Measurements from ENCODE around the gene MCL1. TPM values are rescaled to one million over a fixed set of nuclear protein-coding genes. Genes with fewer than 3 reads are reported as not detected.

MCL1 gene
- total RNA-seq, 1 donor from 2014 or later: 193 TPM

DNA sequence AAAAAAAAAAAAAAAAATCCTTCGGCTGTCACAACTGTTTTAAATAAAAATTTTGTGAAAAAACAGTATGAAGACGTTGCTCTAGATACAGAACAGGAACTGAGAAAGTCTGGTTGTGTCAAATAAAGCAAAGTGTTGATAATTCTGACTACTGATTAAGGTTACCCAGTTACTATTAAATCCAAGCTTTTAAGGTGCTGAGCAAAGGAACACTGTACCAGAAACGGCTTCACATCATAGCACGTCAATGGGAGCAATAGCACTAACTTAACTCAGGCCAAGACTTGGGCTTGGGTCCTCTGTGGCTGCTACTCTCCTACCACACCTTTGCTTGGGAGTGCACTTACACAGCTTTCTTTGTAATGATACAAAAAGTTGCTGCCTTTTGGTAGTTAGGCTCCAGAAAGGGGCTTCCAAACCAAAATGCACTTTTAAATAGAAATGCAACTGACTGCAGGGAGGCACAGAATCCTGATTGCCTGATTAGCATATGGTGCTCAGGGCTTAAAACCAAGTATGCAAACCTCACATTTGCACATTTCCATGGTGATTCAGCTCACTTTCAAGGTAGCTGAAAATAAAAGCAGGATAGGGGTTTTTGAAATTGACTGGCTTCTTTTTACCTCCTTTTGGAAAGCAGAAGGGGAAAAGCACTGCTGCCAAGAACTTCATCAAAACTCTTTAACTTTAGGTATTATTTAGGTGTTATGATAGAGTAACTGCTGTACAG lies 6.3 kb downstream of the MCL1 start:
- H3K36me3 Mint-ChIP-seq (ENCODE audit: low read depth, unreplicated experiment): peaks cover 48% of the 10 kb centered on the region
- H3K4me1 Mint-ChIP-seq (ENCODE audit: unreplicated experiment): peaks cover 57% of the 10 kb centered on the region

DNA sequence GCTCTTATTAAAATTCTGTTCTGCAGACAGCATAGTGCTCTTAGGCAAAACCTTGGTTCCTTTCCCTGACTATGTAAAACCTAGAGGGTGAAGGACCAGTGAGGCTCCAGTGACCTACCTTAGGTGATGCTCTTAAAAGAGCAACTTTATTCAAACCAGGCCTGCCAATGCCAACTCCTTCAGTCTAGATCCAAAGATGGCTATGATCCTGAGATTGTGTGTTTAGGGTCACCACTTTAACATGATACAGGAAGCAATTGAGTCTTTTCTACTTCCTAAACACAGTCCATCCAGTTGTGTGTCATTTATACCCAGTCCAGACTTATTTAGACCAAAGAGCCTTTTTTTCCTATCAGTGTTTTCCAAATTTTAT lies 10.8 kb downstream of the MCL1 start:
- H3K4me1 Mint-ChIP-seq (ENCODE audit: unreplicated experiment): peaks cover 49% of the 10 kb centered on the region
- peaks cover 15% of the 10 kb centered on the region for H3K36me3 Mint-ChIP-seq (ENCODE audit: low read depth, unreplicated experiment)
- no peak for DNase-seq (ENCODE audit: low spot score)
- TF ChIP-seq, protein P1, sequence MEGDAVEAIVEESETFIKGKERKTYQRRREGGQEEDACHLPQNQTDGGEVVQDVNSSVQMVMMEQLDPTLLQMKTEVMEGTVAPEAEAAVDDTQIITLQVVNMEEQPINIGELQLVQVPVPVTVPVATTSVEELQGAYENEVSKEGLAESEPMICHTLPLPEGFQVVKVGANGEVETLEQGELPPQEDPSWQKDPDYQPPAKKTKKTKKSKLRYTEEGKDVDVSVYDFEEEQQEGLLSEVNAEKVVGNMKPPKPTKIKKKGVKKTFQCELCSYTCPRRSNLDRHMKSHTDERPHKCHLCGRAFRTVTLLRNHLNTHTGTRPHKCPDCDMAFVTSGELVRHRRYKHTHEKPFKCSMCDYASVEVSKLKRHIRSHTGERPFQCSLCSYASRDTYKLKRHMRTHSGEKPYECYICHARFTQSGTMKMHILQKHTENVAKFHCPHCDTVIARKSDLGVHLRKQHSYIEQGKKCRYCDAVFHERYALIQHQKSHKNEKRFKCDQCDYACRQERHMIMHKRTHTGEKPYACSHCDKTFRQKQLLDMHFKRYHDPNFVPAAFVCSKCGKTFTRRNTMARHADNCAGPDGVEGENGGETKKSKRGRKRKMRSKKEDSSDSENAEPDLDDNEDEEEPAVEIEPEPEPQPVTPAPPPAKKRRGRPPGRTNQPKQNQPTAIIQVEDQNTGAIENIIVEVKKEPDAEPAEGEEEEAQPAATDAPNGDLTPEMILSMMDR (IDR thresholded peaks at IDR 0.05; ENCODE audit: unreplicated experiment): no peak
- peak overlapping the region; percentile 98 for H3K27ac Mint-ChIP-seq (ENCODE audit: unreplicated experiment)
- peaks cover 14% of the 10 kb centered on the region for H3K27me3 Mint-ChIP-seq (ENCODE audit: unreplicated experiment)
- H3K9me3 Mint-ChIP-seq (ENCODE audit: unreplicated experiment): no peaks in the 10 kb centered on the region
- H3K4me3 Mint-ChIP-seq (ENCODE audit: unreplicated experiment): peak overlapping the region; percentile 61

More for the DNA sequence above, 6.3 kb downstream of the MCL1 start:
- Mint-ChIP-seq H3K27ac (ENCODE audit: unreplicated experiment) (peak overlapping the region; percentile 2), H3K27me3 (ENCODE audit: unreplicated experiment) (peaks cover 18% of the 10 kb centered on the region), H3K9me3 (ENCODE audit: unreplicated experiment) (no peaks in the 10 kb centered on the region), H3K4me3 (ENCODE audit: unreplicated experiment) (no peak overlapping the region)
- TF ChIP-seq, protein P1 (IDR thresholded peaks at IDR 0.05; ENCODE audit: unreplicated experiment): no peak
- no peak for DNase-seq (ENCODE audit: low spot score)

DNA sequence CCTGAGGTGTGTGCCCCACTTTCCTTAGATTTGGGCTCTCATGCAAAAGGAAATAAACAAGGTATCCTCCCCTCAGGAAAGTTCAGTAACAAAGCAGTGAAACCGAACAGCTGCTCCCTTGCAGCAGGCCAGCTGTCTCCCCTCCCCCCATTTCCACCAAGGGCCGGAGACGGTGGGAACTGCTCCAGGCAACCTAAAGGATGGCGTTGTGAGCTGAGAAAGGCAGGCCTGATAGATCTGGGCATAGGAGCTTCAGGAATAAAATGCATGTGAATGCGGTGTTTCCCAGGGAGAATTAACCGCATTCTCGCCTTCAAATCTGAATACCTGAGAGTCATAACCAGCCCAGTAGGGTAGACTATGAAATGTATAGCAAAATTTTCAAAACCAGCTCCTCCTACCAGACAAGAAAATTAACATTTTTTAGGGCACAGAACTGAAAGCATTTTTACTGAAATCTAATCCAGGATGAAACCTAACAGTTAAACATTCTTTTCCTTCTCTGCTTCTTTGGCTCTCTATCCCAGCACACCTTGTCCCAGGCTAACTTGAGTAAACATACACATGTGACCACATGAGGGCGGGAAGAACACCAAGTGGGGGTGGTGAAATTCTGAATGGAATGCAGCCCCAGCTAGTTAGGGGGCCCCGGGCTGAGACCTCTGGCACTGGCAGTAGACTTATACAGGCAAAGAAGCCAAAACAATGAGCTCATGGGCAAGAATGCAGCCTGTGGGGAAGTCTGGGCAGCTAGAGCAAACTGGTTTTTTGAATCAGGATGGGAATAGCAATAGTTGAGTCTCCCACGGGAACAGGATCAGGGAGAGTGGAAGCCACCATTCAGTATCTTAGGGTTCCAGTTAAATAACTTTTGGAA lies 11.5 kb downstream of the MCL1 start:
- peak overlapping the region; percentile 65 for H3K4me3 Mint-ChIP-seq (ENCODE audit: unreplicated experiment)
- peaks cover 19% of the 10 kb centered on the region for H3K36me3 Mint-ChIP-seq (ENCODE audit: low read depth, unreplicated experiment)
- H3K27ac Mint-ChIP-seq (ENCODE audit: unreplicated experiment): peak overlapping the region; percentile 98
- DNase-seq (ENCODE audit: low spot score): peak; percentile 79
- H3K4me1 Mint-ChIP-seq (ENCODE audit: unreplicated experiment): peaks cover 55% of the 10 kb centered on the region
- no peaks in the 10 kb centered on the region for H3K9me3 Mint-ChIP-seq (ENCODE audit: unreplicated experiment)
- H3K27me3 Mint-ChIP-seq (ENCODE audit: unreplicated experiment): peaks cover 17% of the 10 kb centered on the region
- TF ChIP-seq, protein P1 (IDR thresholded peaks at IDR 0.05; ENCODE audit: unreplicated experiment): no peak

DNA sequence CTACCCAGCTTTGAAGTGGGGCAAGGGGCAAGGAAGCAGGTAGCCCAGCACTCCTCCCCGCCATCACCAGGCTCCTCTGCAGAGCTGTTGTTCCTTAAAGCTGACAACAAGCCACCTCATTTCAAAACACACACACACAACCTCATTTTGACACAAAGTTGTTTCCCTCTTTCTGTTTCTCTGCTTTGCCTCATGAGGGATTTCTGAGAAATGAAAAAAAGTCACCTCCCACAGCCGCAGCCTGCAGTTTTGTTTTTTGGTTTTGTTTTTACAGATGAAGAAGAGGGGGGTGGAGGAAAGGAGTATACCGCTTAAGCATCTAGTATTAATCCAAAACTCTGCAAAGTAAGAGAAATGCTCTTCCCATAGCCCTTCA lies 12.1 kb downstream of the MCL1 start:
- Mint-ChIP-seq H3K4me1 (ENCODE audit: unreplicated experiment) (peaks cover 57% of the 10 kb centered on the region), H3K4me3 (ENCODE audit: unreplicated experiment) (peak overlapping the region; percentile 65), H3K36me3 (ENCODE audit: low read depth, unreplicated experiment) (peaks cover 12% of the 10 kb centered on the region), H3K27ac (ENCODE audit: unreplicated experiment) (peak overlapping the region; percentile 98), H3K27me3 (ENCODE audit: unreplicated experiment) (peaks cover 17% of the 10 kb centered on the region), H3K9me3 (ENCODE audit: unreplicated experiment) (no peaks in the 10 kb centered on the region)
- TF ChIP-seq, protein P1 (IDR thresholded peaks at IDR 0.05; ENCODE audit: unreplicated experiment): no peak
- no peak for DNase-seq (ENCODE audit: low spot score)
